WTC11 (cell line): ENCODE results near the gene IL1RAPL1. TPM values are rescaled to one million over a fixed set of nuclear protein-coding genes. Genes with fewer than 3 reads are reported as not detected.

ENCODE experiments used
- ATAC-seq: fragments of 200-7000 bp; cut with Tn5 transposase; 2 replicates; pipeline ENCODE4 v1.10.0; 2021; ENCODE audit warnings: mild to moderate bottlenecking, moderate library complexity
- CTCF ChIA-PET: fragments of 300-600 bp; sonication (Branson Sonifier 250); formaldehyde crosslinking; loops from one replicate; lab custom pipeline; 2021; ENCODE audit warnings: antibody characterized with exemption; lab: Charles Lee
- POLR2A ChIA-PET: fragments of 350-600 bp; sonication (Branson Sonifier 250); formaldehyde crosslinking; loops from one replicate; lab custom pipeline; 2021; ENCODE audit warnings: antibody characterized with exemption; lab: Charles Lee
- DNase-seq: peaks from one replicate; pipeline ENCODE4 v3.0.0; 2021; ENCODE audit warnings: low spot score
- H3K27ac Mint-ChIP-seq: 2 replicates; pipeline ENCODE4 v1.8.0; 2021; ENCODE audit warnings: mixed read lengths
- H3K27me3 Mint-ChIP-seq: 2 replicates; pipeline ENCODE4 v1.8.0; 2021; ENCODE audit warnings: low read depth, mild to moderate bottlenecking, moderate library complexity, mixed read lengths
- H3K36me3 Mint-ChIP-seq: 2 replicates; pipeline ENCODE4 v1.8.0; 2021; ENCODE audit warnings: mixed read lengths
- H3K4me1 Mint-ChIP-seq: 2 replicates; pipeline ENCODE4 v1.8.0; 2022; ENCODE audit warnings: mixed read lengths
- H3K4me3 Mint-ChIP-seq: 2 replicates; pipeline ENCODE4 v1.8.0; 2021; ENCODE audit warnings: mild to moderate bottlenecking, moderate library complexity, mixed read lengths
- H3K9me3 Mint-ChIP-seq: 2 replicates; pipeline ENCODE4 v1.8.0; 2021; ENCODE audit warnings: mixed read lengths
- ELF4 ChIP-seq: sonication (generic); formaldehyde crosslinking; IDR thresholded peaks from 2 replicates; pipeline ENCODE4 v1.8.1; 2022; ENCODE audit warnings: low read depth, mild to moderate bottlenecking, moderate library complexity, missing genetic modification reagents
- ESRRA ChIP-seq: sonication (generic); formaldehyde crosslinking; IDR thresholded peaks from 2 replicates; pipeline ENCODE4 v1.8.1; 2022; ENCODE audit warnings: mild to moderate bottlenecking, missing genetic modification reagents, borderline replicate concordance
- FOXP4 ChIP-seq: sonication (generic); formaldehyde crosslinking; IDR thresholded peaks from 2 replicates; pipeline ENCODE4 v1.8.0; 2022; ENCODE audit warnings: mild to moderate bottlenecking, missing genetic modification reagents
- MAX ChIP-seq: sonication (generic); formaldehyde crosslinking; IDR thresholded peaks from 2 replicates; pipeline ENCODE4 v1.8.0; 2022; ENCODE audit warnings: mild to moderate bottlenecking, missing genetic modification reagents
- MXD4 ChIP-seq: fragments of 250-450 bp; sonication (Bioruptor Pico); IDR thresholded peaks from 2 replicates; pipeline ENCODE4 v1.8.0; 2021; ENCODE audit warnings: mild to moderate bottlenecking, moderate library complexity, borderline replicate concordance
- NFATC4 ChIP-seq: fragments of 250-450 bp; sonication (Bioruptor Pico); IDR thresholded peaks from 2 replicates; pipeline ENCODE4 v1.9.0; 2021; ENCODE audit warnings: mild to moderate bottlenecking
- NFE2L1 ChIP-seq: sonication (generic); formaldehyde crosslinking; IDR thresholded peaks from 2 replicates; pipeline ENCODE4 v1.8.1; 2023; ENCODE audit warnings: missing genetic modification reagents
- NR1H2 ChIP-seq: sonication (generic); formaldehyde crosslinking; IDR thresholded peaks from 2 replicates; pipeline ENCODE4 v1.9.0; 2021; ENCODE audit warnings: mild to moderate bottlenecking, moderate library complexity, missing genetic modification reagents
- RORB ChIP-seq: fragments of 250-450 bp; sonication (Bioruptor Pico); IDR thresholded peaks from 2 replicates; pipeline ENCODE4 v1.9.0; 2021; ENCODE audit warnings: mild to moderate bottlenecking
- SP1 ChIP-seq: sonication (generic); formaldehyde crosslinking; conservative IDR thresholded peaks from 2 replicates; pipeline ENCODE4 v1.8.1; 2022; ENCODE audit warnings: missing genetic modification reagents
- TP53 ChIP-seq: sonication (generic); formaldehyde crosslinking; IDR thresholded peaks from 2 replicates; pipeline ENCODE4 v1.8.1; 2023; ENCODE audit warnings: mild to moderate bottlenecking, missing genetic modification reagents
- ZBTB21 ChIP-seq: sonication (generic); formaldehyde crosslinking; IDR thresholded peaks from 2 replicates; pipeline ENCODE4 v1.8.1; 2023; ENCODE audit warnings: mild to moderate bottlenecking, missing genetic modification reagents, borderline replicate concordance
- ZNF219 ChIP-seq: sonication (generic); formaldehyde crosslinking; IDR thresholded peaks from 2 replicates; pipeline ENCODE4 v1.8.0; 2023; ENCODE audit warnings: missing genetic modification reagents, mild to moderate bottlenecking, borderline replicate concordance
- ZNF423 ChIP-seq: fragments of 250-450 bp; sonication (Bioruptor Pico); IDR thresholded peaks from 2 replicates; pipeline ENCODE4 v2.1.2; 2022; ENCODE audit warnings: mild to moderate bottlenecking, moderate library complexity
- total RNA-seq: library from RNA; stranded (reverse); gene quantifications from 3 replicates; pipeline ENCODE4 v1.2.3, GENCODE V29; 2021
- TF ChIP-seq, protein P1 (sequence below): sonication (generic); formaldehyde crosslinking; IDR thresholded peaks from 2 replicates; pipeline ENCODE4 v1.8.0; 2022; ENCODE audit warnings: mild to moderate bottlenecking, missing genetic modification reagents
- TF ChIP-seq, protein P2 (sequence below): fragments of 250-450 bp; sonication (Bioruptor Pico); IDR thresholded peaks from 2 replicates; pipeline ENCODE4 v1.9.0; 2021; ENCODE audit warnings: moderate library complexity, mild to moderate bottlenecking, inconsistent platforms, borderline replicate concordance
- TF ChIP-seq, protein P3 (sequence below): sonication (generic); formaldehyde crosslinking; IDR thresholded peaks from 2 replicates; pipeline ENCODE4 v1.8.1; 2023; ENCODE audit warnings: mild to moderate bottlenecking, moderate library complexity, missing genetic modification reagents
- TF ChIP-seq, protein P4 (sequence below): fragments of 200-600 bp; IDR thresholded peaks from 2 replicates; pipeline ENCODE4 v1.8.0; 2022; ENCODE audit warnings: antibody characterized with exemption
- TF ChIP-seq, protein P5 (sequence below): fragments of 250-450 bp; sonication (Bioruptor Pico); IDR thresholded peaks from 2 replicates; pipeline ENCODE4 v1.8.0; 2021; ENCODE audit warnings: mild to moderate bottlenecking
- TF ChIP-seq, protein P6 (sequence below): fragments of 250-450 bp; sonication (Bioruptor Pico); IDR thresholded peaks from 2 replicates; pipeline ENCODE4 v1.9.0; 2021; ENCODE audit warnings: mild to moderate bottlenecking, borderline replicate concordance
- TF ChIP-seq, protein P7 (sequence below): sonication (generic); formaldehyde crosslinking; IDR thresholded peaks from 2 replicates; pipeline ENCODE4 v1.8.1; 2023; ENCODE audit warnings: mild to moderate bottlenecking, missing genetic modification reagents

Gene IL1RAPL1
- total RNA-seq, 1 experiment from 2014 or later: 0.13 TPM

DNA sequence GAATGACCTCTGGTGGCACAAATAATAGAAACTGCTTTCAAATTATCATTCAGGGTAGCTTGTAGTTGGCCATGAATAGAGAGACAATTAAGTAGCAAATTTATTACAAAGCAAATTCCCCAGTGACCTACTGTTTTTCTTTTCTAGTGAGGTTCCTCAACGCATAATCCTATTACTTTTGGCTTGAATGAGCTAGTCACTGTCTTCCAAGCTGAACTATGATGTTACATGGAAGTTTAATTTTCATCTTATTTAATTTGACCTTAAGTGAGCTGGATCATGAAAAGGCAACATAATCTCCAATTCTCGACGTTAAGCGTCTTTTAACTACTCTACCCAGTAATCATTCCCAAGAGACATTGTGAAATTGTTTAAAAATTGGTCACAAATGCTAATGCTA is 1280.7 kb downstream of the IL1RAPL1 start:
- Mint-ChIP-seq H3K4me3 (no peak overlapping the region), H3K36me3 (no peaks in the 10 kb centered on the region), H3K27me3 (no peaks in the 10 kb centered on the region), H3K9me3 (no peaks in the 10 kb centered on the region), H3K4me1 (no peaks in the 10 kb centered on the region), H3K27ac (no peak overlapping the region)
- POLR2A ChIA-PET: no interaction called here
- TF ChIP-seq ELF4 (CRISPR knock-in tag): no peak
- TF ChIP-seq RORB (CRISPR knock-in tag): no peak
- no peak for TF ChIP-seq FOXP4 (CRISPR knock-in tag)
- TF ChIP-seq MAX (CRISPR knock-in tag): no peak
- no peak for TF ChIP-seq ESRRA (CRISPR knock-in tag)
- TF ChIP-seq NR1H2 (CRISPR knock-in tag): no peak
- no peak for TF ChIP-seq MXD4
- TF ChIP-seq ZNF423 (CRISPR knock-in tag): no peak
- TF ChIP-seq SP1: no peak
- no peak for TF ChIP-seq ZBTB21 (CRISPR knock-in tag)
- no peak for TF ChIP-seq ZNF219 (CRISPR knock-in tag)
- no peak for TF ChIP-seq NFE2L1 (CRISPR knock-in tag)
- TF ChIP-seq, protein P1, sequence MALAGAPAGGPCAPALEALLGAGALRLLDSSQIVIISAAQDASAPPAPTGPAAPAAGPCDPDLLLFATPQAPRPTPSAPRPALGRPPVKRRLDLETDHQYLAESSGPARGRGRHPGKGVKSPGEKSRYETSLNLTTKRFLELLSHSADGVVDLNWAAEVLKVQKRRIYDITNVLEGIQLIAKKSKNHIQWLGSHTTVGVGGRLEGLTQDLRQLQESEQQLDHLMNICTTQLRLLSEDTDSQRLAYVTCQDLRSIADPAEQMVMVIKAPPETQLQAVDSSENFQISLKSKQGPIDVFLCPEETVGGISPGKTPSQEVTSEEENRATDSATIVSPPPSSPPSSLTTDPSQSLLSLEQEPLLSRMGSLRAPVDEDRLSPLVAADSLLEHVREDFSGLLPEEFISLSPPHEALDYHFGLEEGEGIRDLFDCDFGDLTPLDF (CRISPR knock-in tag): no peak
- TF ChIP-seq, protein P2, sequence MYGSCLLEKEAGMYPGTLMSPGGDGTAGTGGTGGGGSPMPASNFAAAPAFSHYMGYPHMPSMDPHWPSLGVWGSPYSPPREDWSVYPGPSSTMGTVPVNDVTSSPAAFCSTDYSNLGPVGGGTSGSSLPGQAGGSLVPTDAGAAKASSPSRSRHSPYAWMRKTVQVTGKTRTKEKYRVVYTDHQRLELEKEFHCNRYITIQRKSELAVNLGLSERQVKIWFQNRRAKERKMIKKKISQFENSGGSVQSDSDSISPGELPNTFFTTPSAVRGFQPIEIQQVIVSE (CRISPR knock-in tag): no peak
- TF ChIP-seq TP53 (CRISPR knock-in tag): no peak
- no peak for ATAC-seq
- no peak for DNase-seq
- CTCF ChIA-PET: no interaction called here

DNA sequence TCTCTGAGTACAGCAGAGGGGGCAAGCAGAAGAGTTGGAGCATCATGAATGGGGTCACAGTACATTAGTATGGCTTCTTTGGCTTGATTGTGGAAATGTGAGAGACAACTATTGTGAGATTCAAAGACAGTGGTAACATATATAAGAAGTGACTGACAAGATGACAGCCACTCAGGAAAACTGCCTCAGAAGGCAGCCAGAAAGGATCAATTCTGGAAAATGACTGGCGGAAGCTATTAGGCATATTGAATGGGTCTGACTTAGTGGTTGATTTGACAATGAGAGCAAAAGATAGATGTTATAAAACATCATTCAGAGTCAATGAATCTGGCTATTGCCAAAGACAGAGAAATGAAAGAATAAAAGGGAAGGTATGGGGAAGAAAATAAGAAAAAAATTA is 1282.6 kb downstream of the IL1RAPL1 start:
- Mint-ChIP-seq H3K9me3 (no peaks in the 10 kb centered on the region), H3K27me3 (no peaks in the 10 kb centered on the region), H3K4me3 (no peak overlapping the region), H3K4me1 (no peaks in the 10 kb centered on the region), H3K36me3 (no peaks in the 10 kb centered on the region), H3K27ac (no peak overlapping the region)
- no peak for DNase-seq
- ChIA-PET CTCF (no interaction called here), POLR2A (no interaction called here)
- no peak for ATAC-seq
- TF ChIP-seq, protein P3, sequence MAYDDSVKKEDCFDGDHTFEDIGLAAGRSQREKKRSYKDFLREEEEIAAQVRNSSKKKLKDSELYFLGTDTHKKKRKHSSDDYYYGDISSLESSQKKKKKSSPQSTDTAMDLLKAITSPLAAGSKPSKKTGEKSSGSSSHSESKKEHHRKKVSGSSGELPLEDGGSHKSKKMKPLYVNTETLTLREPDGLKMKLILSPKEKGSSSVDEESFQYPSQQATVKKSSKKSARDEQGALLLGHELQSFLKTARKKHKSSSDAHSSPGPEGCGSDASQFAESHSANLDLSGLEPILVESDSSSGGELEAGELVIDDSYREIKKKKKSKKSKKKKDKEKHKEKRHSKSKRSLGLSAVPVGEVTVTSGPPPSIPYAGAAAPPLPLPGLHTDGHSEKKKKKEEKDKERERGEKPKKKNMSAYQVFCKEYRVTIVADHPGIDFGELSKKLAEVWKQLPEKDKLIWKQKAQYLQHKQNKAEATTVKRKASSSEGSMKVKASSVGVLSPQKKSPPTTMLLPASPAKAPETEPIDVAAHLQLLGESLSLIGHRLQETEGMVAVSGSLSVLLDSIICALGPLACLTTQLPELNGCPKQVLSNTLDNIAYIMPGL (CRISPR knock-in tag): no peak
- TF ChIP-seq, protein P4, sequence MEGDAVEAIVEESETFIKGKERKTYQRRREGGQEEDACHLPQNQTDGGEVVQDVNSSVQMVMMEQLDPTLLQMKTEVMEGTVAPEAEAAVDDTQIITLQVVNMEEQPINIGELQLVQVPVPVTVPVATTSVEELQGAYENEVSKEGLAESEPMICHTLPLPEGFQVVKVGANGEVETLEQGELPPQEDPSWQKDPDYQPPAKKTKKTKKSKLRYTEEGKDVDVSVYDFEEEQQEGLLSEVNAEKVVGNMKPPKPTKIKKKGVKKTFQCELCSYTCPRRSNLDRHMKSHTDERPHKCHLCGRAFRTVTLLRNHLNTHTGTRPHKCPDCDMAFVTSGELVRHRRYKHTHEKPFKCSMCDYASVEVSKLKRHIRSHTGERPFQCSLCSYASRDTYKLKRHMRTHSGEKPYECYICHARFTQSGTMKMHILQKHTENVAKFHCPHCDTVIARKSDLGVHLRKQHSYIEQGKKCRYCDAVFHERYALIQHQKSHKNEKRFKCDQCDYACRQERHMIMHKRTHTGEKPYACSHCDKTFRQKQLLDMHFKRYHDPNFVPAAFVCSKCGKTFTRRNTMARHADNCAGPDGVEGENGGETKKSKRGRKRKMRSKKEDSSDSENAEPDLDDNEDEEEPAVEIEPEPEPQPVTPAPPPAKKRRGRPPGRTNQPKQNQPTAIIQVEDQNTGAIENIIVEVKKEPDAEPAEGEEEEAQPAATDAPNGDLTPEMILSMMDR: no peak
- TF ChIP-seq, protein P5, sequence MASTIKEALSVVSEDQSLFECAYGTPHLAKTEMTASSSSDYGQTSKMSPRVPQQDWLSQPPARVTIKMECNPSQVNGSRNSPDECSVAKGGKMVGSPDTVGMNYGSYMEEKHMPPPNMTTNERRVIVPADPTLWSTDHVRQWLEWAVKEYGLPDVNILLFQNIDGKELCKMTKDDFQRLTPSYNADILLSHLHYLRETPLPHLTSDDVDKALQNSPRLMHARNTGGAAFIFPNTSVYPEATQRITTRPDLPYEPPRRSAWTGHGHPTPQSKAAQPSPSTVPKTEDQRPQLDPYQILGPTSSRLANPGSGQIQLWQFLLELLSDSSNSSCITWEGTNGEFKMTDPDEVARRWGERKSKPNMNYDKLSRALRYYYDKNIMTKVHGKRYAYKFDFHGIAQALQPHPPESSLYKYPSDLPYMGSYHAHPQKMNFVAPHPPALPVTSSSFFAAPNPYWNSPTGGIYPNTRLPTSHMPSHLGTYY (CRISPR knock-in tag): no peak
- TF ChIP-seq NFATC4 (CRISPR knock-in tag) (no peak), ZNF219 (CRISPR knock-in tag) (no peak), ELF4 (CRISPR knock-in tag) (no peak)
- TF ChIP-seq, protein P6, sequence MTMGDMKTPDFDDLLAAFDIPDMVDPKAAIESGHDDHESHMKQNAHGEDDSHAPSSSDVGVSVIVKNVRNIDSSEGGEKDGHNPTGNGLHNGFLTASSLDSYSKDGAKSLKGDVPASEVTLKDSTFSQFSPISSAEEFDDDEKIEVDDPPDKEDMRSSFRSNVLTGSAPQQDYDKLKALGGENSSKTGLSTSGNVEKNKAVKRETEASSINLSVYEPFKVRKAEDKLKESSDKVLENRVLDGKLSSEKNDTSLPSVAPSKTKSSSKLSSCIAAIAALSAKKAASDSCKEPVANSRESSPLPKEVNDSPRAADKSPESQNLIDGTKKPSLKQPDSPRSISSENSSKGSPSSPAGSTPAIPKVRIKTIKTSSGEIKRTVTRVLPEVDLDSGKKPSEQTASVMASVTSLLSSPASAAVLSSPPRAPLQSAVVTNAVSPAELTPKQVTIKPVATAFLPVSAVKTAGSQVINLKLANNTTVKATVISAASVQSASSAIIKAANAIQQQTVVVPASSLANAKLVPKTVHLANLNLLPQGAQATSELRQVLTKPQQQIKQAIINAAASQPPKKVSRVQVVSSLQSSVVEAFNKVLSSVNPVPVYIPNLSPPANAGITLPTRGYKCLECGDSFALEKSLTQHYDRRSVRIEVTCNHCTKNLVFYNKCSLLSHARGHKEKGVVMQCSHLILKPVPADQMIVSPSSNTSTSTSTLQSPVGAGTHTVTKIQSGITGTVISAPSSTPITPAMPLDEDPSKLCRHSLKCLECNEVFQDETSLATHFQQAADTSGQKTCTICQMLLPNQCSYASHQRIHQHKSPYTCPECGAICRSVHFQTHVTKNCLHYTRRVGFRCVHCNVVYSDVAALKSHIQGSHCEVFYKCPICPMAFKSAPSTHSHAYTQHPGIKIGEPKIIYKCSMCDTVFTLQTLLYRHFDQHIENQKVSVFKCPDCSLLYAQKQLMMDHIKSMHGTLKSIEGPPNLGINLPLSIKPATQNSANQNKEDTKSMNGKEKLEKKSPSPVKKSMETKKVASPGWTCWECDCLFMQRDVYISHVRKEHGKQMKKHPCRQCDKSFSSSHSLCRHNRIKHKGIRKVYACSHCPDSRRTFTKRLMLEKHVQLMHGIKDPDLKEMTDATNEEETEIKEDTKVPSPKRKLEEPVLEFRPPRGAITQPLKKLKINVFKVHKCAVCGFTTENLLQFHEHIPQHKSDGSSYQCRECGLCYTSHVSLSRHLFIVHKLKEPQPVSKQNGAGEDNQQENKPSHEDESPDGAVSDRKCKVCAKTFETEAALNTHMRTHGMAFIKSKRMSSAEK (CRISPR knock-in tag): no peak
- TF ChIP-seq, protein P7, sequence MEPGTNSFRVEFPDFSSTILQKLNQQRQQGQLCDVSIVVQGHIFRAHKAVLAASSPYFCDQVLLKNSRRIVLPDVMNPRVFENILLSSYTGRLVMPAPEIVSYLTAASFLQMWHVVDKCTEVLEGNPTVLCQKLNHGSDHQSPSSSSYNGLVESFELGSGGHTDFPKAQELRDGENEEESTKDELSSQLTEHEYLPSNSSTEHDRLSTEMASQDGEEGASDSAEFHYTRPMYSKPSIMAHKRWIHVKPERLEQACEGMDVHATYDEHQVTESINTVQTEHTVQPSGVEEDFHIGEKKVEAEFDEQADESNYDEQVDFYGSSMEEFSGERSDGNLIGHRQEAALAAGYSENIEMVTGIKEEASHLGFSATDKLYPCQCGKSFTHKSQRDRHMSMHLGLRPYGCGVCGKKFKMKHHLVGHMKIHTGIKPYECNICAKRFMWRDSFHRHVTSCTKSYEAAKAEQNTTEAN: no peak
